ENCODE results near the gene SNHG17.
"Not testable (repeated sequence)": the region's sequence is repeated elsewhere in the genome, so short reads cannot be mapped to it uniquely, and the experiment has no call there.

The SNHG17 gene

GRCh38 chr20:38434770-38435554 lies at the start of gene SNHG17:
Gene SNHG17, minus strand, starts transcription at chr20:38435328.
- DNase-seq (ENCODE audit: low read depth, low spot score): peak; percentile 82

GRCh38 chr20:38479596-38479995 lies 44.5 kb upstream of the SNHG17 start:
- no peak for DNase-seq (ENCODE audit: low read depth, low spot score)

DNA sequence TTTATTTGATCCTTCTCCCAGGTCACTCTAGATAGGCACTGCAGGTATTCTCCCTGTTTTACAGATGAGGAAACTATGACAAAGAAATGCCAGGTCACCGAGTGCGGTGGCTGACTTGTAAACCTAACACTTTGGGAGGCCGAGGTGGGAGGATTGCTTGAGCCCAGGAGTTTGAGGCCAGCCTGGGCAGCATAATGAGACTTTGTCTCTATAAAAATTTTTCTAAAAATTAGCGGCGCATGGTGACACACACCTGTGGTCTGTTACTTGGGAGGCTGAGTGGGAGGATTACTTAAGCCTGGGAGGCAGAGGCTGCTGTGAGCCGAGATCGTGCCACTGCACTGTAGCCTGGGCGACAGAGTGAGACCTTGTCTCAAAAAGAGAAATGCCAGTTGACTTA lies 42.6 kb upstream of the SNHG17 start:
- DNase-seq (ENCODE audit: low read depth, low spot score): no peak

DNA sequence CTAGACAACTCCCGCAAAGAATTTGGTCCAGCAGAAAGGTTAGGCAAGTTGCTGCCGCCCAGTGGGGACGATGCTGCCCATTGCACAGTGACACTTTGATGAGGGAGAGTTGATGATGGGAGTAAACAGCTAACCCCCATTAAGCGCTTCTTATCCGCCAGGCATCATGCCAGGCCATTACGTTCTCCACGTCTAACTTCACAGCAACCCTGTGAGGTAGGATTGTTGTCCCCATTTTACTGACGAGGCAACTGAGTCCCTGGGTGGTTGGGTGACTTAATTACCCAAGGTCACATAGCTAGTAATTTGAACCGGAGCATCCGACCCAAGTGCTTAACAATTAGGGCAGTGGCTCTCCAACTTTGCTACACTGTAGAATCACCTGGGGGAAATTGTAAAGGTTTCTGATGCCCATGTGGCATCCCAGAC lies 38.3 kb upstream of the SNHG17 start:
- DNase-seq (ENCODE audit: low read depth, low spot score): no peak

- DNase-seq (ENCODE audit: low read depth, low spot score): peak; percentile 95
Observed at GRCh38 chr20:38472513-38473366, 37.6 kb upstream of the SNHG17 start, which contains the start of gene RALGAPB. Gene RALGAPB, plus strand, starts transcription at chr20:38472843. Its CDS starts 15,590 bp downstream, at chr20:38488433.

GRCh38 chr20:38471987-38472512 lies 36.9 kb upstream of the SNHG17 start:
- DNase-seq (ENCODE audit: low read depth, low spot score): no peak

- no peak for DNase-seq (ENCODE audit: low read depth, low spot score)
Observed at GRCh38 chr20:38471245-38471644, 36.1 kb upstream of the SNHG17 start.

DNA sequence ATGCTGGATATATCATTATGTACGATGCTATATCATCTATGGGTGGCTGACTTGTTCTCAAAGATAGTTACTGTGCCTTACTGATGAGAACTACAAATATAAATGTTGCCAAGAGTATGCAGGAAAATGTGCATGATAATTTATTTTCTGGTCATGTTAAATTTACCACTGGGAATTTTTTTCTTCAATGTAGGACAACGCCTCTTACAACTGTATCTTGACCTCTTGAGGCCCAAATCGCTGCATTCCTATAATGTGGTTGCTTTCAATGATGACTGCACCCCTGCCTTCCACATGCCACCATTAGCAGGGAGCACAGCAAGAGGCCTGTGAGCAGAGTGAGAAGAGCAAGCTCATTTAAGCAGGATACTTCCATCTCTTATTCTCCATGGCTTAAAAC lies 31.9 kb upstream of the SNHG17 start:
- DNase-seq (ENCODE audit: low read depth, low spot score): no peak

DNA sequence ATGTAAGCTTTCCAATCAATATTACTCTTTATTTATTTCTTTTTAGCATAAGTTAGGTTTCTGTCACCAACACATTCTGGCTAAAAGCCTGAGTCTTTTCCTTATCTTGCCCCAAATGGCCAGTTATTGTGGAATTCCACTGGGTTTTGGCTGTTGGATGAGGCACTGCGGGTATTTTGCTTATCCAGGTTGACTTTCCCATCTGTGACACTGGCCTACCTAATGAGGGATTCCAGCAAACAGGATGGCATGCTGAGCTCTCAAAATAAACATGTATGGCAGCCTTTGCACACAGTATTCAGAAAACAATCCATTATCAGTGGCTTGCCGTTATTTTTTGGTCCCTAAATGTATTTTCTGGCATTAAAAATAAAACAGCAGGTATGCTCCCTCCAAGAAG lies 31.0 kb upstream of the SNHG17 start:
- no peak for DNase-seq (ENCODE audit: low read depth, low spot score)

DNA sequence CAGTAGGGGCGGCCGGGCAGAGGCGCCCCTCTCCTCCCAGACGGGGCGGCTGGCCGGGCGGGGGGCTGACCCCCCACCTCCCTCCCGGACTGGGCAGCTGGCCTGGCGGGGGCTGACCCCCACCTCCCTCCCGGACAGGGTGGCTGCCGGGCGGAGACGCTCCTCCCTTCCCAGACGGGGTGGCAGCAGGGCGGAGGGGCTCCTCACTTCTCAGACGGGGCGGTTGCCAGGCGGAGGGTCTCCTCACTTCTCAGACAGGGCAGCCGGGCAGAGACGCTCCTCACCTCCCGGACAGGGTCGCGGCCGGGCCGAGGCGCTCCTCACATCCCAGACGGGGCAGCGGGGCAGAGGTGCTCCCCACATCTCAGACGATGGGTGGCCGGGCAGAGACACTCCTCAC lies 26.4 kb upstream of the SNHG17 start:
- DNase-seq (ENCODE audit: low read depth, low spot score): not testable (repeated sequence)

DNA sequence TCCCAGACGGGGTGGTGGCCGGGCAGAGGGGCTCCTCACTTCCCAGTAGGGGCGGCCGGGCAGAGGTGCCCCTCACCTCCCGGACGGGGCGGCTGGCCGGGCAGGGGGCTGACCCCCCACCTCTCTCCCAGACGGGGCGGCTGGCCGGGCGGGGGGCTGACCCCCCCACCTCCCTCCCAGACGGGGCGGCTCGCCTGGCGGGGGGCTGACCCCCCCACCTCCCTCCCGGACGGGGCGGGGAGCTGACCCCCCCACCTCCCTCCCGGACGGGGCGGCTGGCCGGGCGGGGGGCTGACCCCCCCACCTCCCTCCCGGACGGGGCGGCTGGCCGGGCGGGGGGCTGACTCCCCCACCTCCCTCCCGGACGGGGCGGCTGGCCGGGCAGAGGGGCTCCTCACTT lies 26.0 kb upstream of the SNHG17 start:
- not testable (repeated sequence) for DNase-seq (ENCODE audit: low read depth, low spot score)

- DNase-seq (ENCODE audit: low read depth, low spot score): not testable (repeated sequence)
Observed at GRCh38 chr20:38460631-38461030, 25.5 kb upstream of the SNHG17 start.

DNA sequence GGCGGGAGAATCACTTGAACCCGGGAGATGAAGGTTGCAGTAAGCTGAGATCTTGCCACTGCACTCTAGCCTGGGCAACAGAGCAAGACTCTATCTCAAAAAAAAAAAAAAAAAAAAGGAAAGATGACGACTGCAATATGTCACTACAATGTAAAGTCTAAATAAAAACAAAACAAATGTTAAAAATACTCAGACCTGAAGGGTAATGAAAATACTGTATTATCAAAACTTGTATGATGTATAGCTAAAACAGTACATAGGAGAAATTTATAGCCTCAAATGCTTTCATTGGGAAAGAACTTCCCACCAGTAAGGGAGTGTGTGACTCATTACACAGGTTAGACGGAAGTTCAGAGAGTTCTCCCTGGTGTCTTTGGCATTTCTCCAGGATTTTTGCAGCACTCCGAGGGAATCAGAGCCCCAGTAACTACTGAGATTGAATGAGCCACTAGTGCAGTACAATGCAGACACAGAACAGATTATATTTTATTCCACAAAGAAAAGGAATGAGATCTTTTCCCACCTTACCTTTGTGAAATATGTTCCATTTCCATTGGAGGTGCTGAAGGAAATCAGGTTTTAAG lies 25.0 kb upstream of the SNHG17 start:
- DNase-seq (ENCODE audit: low read depth, low spot score): peak; percentile 68

DNA sequence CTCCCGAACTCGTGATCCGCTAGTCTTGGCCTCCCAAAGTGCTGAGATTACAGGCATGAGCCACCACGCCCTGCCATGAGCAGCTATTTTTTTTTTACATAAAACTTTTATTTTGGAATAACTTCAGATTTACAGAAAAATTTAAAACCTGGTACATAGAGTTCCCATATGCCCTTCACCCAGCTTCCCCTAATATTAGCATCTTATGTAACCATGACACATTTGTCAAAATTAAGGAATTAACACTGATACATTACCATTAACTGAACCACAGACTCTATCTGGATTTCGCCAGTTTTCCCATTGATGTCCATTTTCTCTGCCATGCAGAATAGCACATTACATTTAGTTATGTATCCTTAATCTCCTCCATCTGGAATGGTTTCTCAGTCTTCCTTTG lies 23.2 kb upstream of the SNHG17 start:
- no peak for DNase-seq (ENCODE audit: low read depth, low spot score)

DNA sequence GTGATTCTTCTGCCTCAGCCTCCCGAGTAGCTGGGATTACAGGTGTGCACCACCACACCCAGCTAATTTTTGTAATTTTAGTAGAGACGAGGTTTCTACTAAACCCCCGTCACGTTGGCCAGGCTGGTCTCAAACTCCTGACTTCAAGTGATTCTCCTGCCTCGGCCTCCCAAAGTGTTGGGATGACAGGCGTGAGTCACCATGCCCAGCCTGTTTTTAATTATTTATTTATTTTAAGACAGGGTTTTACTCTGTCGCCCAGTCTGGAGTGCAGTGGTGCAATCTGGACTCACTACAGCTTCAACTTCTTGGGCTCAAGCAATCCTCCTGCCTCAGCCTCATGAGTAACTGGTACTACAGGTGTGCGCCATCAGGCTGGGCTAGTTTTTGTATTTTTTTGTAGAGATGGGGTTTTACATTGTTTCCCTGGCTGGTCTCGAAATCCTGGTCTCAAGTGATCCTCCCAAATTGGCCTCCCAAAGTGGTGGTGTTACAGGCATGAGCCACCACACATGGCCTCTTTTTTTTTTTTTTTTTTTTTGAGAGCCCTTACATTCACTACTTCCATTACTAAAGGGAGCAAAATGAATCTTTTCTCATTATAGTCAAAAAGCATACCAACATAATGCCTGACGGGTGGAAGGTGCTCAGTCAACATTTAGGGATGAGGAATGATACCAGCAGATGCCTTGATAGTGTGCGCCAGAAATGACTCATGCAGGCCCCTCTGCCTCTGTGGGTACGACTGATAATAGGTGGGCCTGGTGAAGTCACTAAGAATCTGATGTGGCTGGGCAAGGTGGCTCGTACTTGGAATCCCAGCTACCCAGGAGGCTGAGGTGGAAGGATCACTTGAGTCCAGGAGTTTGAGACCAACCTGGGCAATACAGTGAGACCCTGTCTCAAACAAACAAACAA lies 19.7 kb upstream of the SNHG17 start:
- DNase-seq (ENCODE audit: low read depth, low spot score): no peak

DNA sequence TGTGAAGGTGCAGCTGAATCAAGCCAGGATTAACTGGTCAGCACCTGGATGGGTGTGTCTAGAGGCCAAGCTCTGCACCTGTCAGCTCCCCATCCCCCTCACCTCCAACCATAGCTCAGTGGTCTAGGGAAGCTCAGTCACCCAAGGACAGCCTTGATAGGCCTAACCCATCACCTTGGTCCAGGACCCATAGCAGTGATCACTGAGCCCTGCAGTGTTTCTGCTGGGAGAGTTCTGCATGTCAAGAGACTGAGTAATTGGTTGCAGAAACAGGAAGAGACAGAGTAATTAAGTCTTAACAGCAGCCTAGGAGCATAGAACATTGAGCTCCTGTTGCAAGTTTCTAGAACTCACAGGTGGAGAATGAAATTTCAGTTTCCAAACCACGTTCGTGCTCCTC lies 18.8 kb upstream of the SNHG17 start:
- DNase-seq (ENCODE audit: low read depth, low spot score): no peak

DNA sequence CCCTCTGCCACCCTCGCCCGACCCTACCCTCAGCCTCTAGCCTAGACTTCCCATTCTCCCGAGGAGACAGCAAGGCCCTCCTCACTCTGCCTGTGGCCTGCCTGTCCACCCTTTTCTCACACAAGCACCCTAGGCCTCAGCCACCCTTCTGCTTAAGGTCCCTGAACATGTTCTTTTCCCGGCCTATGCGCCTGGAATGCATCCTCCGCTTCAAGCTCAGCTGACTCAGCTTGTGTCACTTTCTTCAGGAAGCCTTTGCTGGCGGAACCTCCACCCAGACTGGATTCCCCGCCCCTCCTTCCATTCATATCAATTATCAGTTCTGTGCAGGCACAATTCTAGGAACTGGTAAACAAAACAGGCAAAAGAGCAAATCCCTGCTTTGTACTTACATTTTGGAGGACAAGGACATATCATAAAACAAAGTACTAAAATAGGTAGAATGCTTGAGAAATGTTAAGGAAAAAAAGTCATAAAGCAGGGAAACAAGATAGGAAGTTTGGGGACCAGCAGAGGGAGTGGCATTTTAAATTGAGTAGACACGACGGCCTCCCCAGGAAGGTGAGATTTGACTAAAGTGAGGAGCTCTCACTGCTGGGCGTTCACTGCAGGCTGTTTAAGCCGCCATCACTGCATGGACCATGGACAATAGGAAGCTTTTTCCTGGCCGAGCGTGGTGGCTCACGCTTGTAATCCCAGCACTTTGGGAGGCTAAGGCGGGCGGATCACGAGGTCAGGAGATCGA lies 17.9 kb upstream of the SNHG17 start:
- DNase-seq (ENCODE audit: low read depth, low spot score): no peak

DNA sequence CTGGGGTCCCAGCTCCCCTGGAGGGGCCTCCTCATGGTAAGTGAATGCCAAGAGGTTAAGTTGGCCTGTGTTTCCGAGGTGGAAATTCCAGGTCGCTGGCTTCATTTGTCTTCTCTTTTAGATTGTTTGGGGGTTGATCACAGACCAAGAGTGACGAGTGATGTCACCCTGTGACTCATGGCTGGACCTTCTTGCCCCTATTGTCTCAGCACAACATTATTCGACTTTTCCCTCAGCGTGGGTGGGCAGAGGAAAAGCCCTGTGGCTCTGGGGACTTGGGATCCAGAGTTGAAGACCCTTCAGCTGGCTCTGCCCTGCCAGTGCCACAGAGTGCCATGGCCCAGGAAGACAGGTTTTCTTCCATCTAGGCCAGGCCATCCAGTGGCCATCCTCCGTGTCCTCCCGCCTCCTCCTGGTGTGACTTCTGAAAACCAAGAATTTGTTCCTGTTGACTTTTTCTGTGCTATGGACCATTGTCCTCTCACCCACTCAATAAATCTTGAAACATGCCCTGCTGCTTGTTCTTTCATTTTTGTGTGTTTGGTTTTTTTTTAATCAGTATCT lies 15.4 kb upstream of the SNHG17 start:
- no peak for DNase-seq (ENCODE audit: low read depth, low spot score)

DNA sequence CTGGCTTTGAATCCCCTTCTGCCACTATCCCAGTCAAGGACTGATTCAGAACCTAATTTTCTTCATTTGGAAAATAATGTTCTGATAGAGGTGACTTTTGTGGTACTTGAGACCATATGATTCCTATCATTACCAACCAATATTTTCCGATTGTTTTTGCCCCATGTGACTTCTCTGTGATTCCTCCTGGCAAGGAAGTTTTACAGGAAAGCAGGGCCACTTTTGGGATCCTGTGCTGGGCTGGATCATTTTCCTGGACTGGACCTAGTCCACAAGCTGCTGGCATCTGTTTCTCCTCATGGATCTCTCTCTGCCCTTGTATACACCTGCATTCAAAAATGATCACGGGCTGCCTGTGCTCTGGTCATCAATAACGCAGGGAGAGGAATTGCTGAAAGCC lies 13.9 kb upstream of the SNHG17 start:
- DNase-seq (ENCODE audit: low read depth, low spot score): no peak
